ENCODE measurements around the gene ACTA1. TPM values are rescaled to one million over a fixed set of nuclear protein-coding genes. Genes with fewer than 3 reads are reported as not detected.

The ACTA1 gene
- total and polyA plus RNA-seq, 2 of the 8 experiments (the other 6 are each of a cell fraction or from before 2014, with no cell fraction given), result 23.5 to 58.2 TPM

GRCh38 chr1:229430761-229431283, 3.1 kb downstream of the ACTA1 start:
- no peak overlapping the region for H2BK20ac ChIP-seq (ENCODE audit: low read length)
- no peak overlapping the region for H3K56ac ChIP-seq (replicated peaks; ENCODE audit: insufficient read length, low read depth, low read length)
- ChIA-PET POLR2A (ENCODE audit: partially characterized antibody) (interaction anchor here (0.8 to 6.1 kb wide), 5 partner anchors 10 to 78 kb away, joined by 3 to 48 read pairs (median 4); partner anchors contain the start of gene NUP133), CTCF (ENCODE audit: partially characterized antibody) (interaction anchor here (0.6 to 7.2 kb wide), 8 partner anchors 10 to 60 kb away, joined by 3 to 47 read pairs (median 5); no protein-coding TSS in a partner anchor)
- H3K18ac ChIP-seq (ENCODE audit: extremely low read depth, low read length), result peak overlapping the region; percentile 9; the same call in 1 of the 2 replicates
- H4K8ac ChIP-seq (ENCODE audit: extremely low read depth, insufficient read depth, low read length), result no peak overlapping the region
- no peak overlapping the region for H3K27ac ChIP-seq (ENCODE audit: low read depth, low read length)
- no peak overlapping the region for H2AFZ ChIP-seq (ENCODE audit: low read length)
- peak; percentile 19 for FAIRE-seq
- H3K23ac ChIP-seq (ENCODE audit: insufficient read length), result no peak overlapping the region
- H3K79me2 ChIP-seq (ENCODE audit: control insufficient read depth in 1 of 2, insufficient read depth in 2 of 2, low read length in 2 of 2), result no peaks in the 10 kb centered on the region
- no peaks in the 10 kb centered on the region for H3K9me3 ChIP-seq (ENCODE audit: insufficient read depth in 2 of 2, low read depth in 1 of 2, low read length in 1 of 2)
- H3K9ac ChIP-seq (replicated peaks in 1 of 4; ENCODE audit: extremely low read depth in 1 of 4, low read depth in 3 of 4, low read length in 3 of 4), result no peak overlapping the region
- no peak overlapping the region for H2AK5ac ChIP-seq (ENCODE audit: low read depth, low read length)
- no peak overlapping the region for H2BK12ac ChIP-seq (ENCODE audit: low read depth, low read length)
- no peak overlapping the region for H2BK120ac ChIP-seq (replicated peaks; ENCODE audit: low read depth, low read length)
- H4K5ac ChIP-seq (ENCODE audit: insufficient read length, low read depth, low read length), result no peak overlapping the region
- WGBS, 2 experiments (ENCODE audit: extremely low coverage in 1 of 2, insufficient coverage in 1 of 2, insufficient read length in 1 of 2, insufficient replicate concordance in 2 of 2, low coverage in 1 of 2, low lambda C conversion rate in 2 of 2, missing lambda C conversion rate in 1 of 2), result 19% methylated on average over 16 of the region's 16 CpGs; no CpG with 5 or more reads in 1 of the 2 experiments
- H3K23me2 ChIP-seq (ENCODE audit: low read depth, low read length), result peaks cover 7% of the 10 kb centered on the region
- H4K91ac ChIP-seq (replicated peaks; ENCODE audit: insufficient read length, low read length), result no peak overlapping the region
- no peak overlapping the region for H3K4ac ChIP-seq (replicated peaks; ENCODE audit: insufficient read length, low read depth, low read length)
- no peak overlapping the region for H2BK5ac ChIP-seq (ENCODE audit: low read depth, low read length)
- peaks cover 35 to 60% (median 56%) of the 10 kb centered on the region in 4 experiments for H3K27me3 ChIP-seq (replicated peaks in 1 of 4; ENCODE audit: control insufficient read depth in 3 of 4, extremely low read depth in 1 of 4, insufficient read depth in 3 of 4, low read length in 3 of 4)
- no peak overlapping the region for H3K14ac ChIP-seq (ENCODE audit: insufficient read length)
- peaks cover 0 to 18% (median 10%) of the 10 kb centered on the region in 4 experiments; a peak in 6 of 7 replicates for H3K4me1 ChIP-seq (replicated peaks in 1 of 4; ENCODE audit: control insufficient read depth in 3 of 4, insufficient read depth in 4 of 4, low read length in 3 of 4)
- peak overlapping the region in 3 of 4 experiments; percentile 15 to 43 (median 23); a peak in 4 of 8 replicates for H3K4me3 ChIP-seq (ENCODE audit: extremely low read depth in 1 of 4, insufficient read depth in 2 of 4, low read depth in 3 of 4, low read length in 4 of 4)
- H3K36me3 ChIP-seq (ENCODE audit: control insufficient read depth in 2 of 4, insufficient read depth in 4 of 4, low read length in 3 of 4), result no peaks in the 10 kb centered on the region; a peak in 1 of 8 replicates
- no peak overlapping the region for H2BK15ac ChIP-seq (ENCODE audit: low read length)
- no peaks in the 10 kb centered on the region; the same call in 1 of the 2 replicates for H3K79me1 ChIP-seq (ENCODE audit: low read depth, low read length)
- peaks cover 0 to 3% of the 10 kb centered on the region in 2 experiments for H4K20me1 ChIP-seq (replicated peaks in 1 of 2; ENCODE audit: control insufficient read depth in 1 of 2, insufficient read depth in 2 of 2, low read length in 2 of 2)
- H3K4me2 ChIP-seq (ENCODE audit: insufficient read depth in 1 of 2, low read depth in 2 of 2, low read length in 2 of 2), result peak overlapping the region; percentile 60 to 76
- peak; percentile 53 to 95 for DNase-seq (ENCODE audit: low read depth in 1 of 2, low spot score in 2 of 2)
- TF ChIP-seq KDM5A (IDR thresholded peaks at IDR 0.05; ENCODE audit: low read length) (no peak), EZH2 (IDR thresholded peaks at IDR 0.05; ENCODE audit: low read depth, low read length, severe bottlenecking) (peak; percentile 12), TBP (IDR thresholded peaks at IDR 0.05; ENCODE audit: low read depth, low read length) (peak; percentile 25; the same call in 1 of the 2 replicates), EP300 (IDR thresholded peaks at IDR 0.05; ENCODE audit: borderline replicate concordance in 1 of 2, low read depth in 2 of 2, low read length in 2 of 2) (no peak), RAD21 (IDR thresholded peaks at IDR 0.05 in 1 of 2, conservative IDR thresholded peaks at IDR 0.05 in 1 of 2; ENCODE audit: low read depth in 2 of 2, low read length in 2 of 2) (peak; percentile 29 to 53; a peak in 3 of 4 replicates), CTCF (IDR thresholded peaks at IDR 0.05; ENCODE audit: control extremely low read depth in 1 of 3, insufficient read depth in 1 of 3, low read depth in 1 of 3, low read length in 3 of 3) (peak; percentile 0 to 25 (median 2); a peak in 3 of 4 replicates), YY1 (IDR thresholded peaks at IDR 0.05; ENCODE audit: low read depth, low read length) (peak; percentile 23; the same call in 1 of the 2 replicates), GABPA (IDR thresholded peaks at IDR 0.05; ENCODE audit: borderline replicate concordance, insufficient read depth, low read length) (peak; percentile 45; the same call in 1 of the 2 replicates)

Data from H1 (cell line).